ENCODE measurements around the gene MOK.

DNA sequence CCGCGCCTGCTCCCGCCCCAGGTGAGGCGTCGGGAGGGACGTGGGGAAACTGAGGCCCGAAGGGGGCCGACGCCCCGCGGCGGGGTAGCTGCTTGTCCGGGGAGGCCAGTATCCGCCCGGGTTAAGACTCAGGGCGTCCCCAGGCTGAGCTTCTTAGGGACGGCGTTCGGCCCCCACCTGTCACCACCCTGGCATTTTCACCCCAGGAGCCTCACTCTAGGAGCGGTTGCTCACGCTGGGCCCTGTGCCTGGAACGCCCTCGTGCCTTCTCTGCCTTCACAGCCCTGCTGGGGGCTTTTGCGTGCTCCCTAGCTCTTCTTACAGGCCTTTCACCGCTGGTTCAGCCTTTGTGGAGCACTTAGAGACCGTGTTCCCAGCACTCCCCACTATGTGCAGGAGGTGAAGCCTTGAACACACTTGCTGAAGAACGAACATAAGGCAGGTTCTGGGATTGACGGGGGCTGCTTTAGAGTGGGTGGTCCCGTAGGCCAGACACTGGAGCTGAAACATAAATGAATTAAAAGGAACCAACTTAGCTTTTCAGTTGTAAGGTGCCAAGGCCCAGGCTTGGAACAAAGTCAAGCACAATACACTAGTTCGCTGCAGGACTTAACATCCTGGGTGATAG, 15.2 kb upstream of the MOK start:
- TF ChIP-seq, protein P1, sequence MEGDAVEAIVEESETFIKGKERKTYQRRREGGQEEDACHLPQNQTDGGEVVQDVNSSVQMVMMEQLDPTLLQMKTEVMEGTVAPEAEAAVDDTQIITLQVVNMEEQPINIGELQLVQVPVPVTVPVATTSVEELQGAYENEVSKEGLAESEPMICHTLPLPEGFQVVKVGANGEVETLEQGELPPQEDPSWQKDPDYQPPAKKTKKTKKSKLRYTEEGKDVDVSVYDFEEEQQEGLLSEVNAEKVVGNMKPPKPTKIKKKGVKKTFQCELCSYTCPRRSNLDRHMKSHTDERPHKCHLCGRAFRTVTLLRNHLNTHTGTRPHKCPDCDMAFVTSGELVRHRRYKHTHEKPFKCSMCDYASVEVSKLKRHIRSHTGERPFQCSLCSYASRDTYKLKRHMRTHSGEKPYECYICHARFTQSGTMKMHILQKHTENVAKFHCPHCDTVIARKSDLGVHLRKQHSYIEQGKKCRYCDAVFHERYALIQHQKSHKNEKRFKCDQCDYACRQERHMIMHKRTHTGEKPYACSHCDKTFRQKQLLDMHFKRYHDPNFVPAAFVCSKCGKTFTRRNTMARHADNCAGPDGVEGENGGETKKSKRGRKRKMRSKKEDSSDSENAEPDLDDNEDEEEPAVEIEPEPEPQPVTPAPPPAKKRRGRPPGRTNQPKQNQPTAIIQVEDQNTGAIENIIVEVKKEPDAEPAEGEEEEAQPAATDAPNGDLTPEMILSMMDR (IDR thresholded peaks at IDR 0.05; ENCODE audit: low read length) = no peak
- TF ChIP-seq EZH2 (optimal IDR thresholded peaks at IDR 0.05; ENCODE audit: low read depth, low read length) = no peak

Data from MM.1S (cell line).